ENCODE results near the gene SH3RF3.

SH3RF3 gene

GRCh38 chr2:109304731-109305470, 175.9 kb downstream of the SH3RF3 start:
- no peak for DNase-seq (ENCODE audit: low read depth in 2 of 2)

- DNase-seq (ENCODE audit: low read depth in 2 of 2) = no peak
Observed at GRCh38 chr2:109305490-109306167, 176.6 kb downstream of the SH3RF3 start.

- no peak for DNase-seq (ENCODE audit: low read depth in 2 of 2)
Observed at GRCh38 chr2:109306190-109306589, 177.2 kb downstream of the SH3RF3 start.

- DNase-seq (ENCODE audit: low read depth in 2 of 2) = no peak
Observed at GRCh38 chr2:109311771-109312170, 182.8 kb downstream of the SH3RF3 start.

- no peak for DNase-seq (ENCODE audit: low read depth in 2 of 2)
Observed at GRCh38 chr2:109312902-109313301, 183.9 kb downstream of the SH3RF3 start.

- DNase-seq (ENCODE audit: low read depth in 2 of 2) = no peak
Observed at GRCh38 chr2:109313343-109313742, 184.3 kb downstream of the SH3RF3 start.

- no peak for DNase-seq (ENCODE audit: low read depth in 2 of 2)
Observed at GRCh38 chr2:109316091-109316490, 187.1 kb downstream of the SH3RF3 start.

GRCh38 chr2:109317471-109318095, 188.6 kb downstream of the SH3RF3 start:
- DNase-seq (ENCODE audit: low read depth in 2 of 2) = no peak

- DNase-seq (ENCODE audit: low read depth in 2 of 2) = no peak
Observed at GRCh38 chr2:109318150-109318948, 189.3 kb downstream of the SH3RF3 start.

- DNase-seq (ENCODE audit: low read depth in 2 of 2) = no peak
Observed at GRCh38 chr2:109318949-109319342, 189.9 kb downstream of the SH3RF3 start.

GRCh38 chr2:109320195-109320922, 191.4 kb downstream of the SH3RF3 start:
- no peak for DNase-seq (ENCODE audit: low read depth in 2 of 2)

- no peak for DNase-seq (ENCODE audit: low read depth in 2 of 2)
Observed at GRCh38 chr2:109321570-109321969, 192.6 kb downstream of the SH3RF3 start.

GRCh38 chr2:109322111-109322510, 193.1 kb downstream of the SH3RF3 start:
- DNase-seq (ENCODE audit: low read depth in 2 of 2) = no peak

GRCh38 chr2:109322641-109323040, 193.6 kb downstream of the SH3RF3 start:
- no peak for DNase-seq (ENCODE audit: low read depth in 2 of 2)

- DNase-seq (ENCODE audit: low read depth in 2 of 2) = no peak
Observed at GRCh38 chr2:109324861-109325260, 195.9 kb downstream of the SH3RF3 start.

GRCh38 chr2:109325570-109325969, 196.6 kb downstream of the SH3RF3 start:
- no peak for DNase-seq (ENCODE audit: low read depth in 2 of 2)

- no peak for DNase-seq (ENCODE audit: low read depth in 2 of 2)
Observed at GRCh38 chr2:109326306-109326705, 197.3 kb downstream of the SH3RF3 start.

- no peak for DNase-seq (ENCODE audit: low read depth in 2 of 2)
Observed at GRCh38 chr2:109330056-109330455, 201.1 kb downstream of the SH3RF3 start.

- no peak for DNase-seq (ENCODE audit: low read depth in 2 of 2)
Observed at GRCh38 chr2:109331081-109331480, 202.1 kb downstream of the SH3RF3 start.

GRCh38 chr2:109331896-109332848, 203.2 kb downstream of the SH3RF3 start:
- no peak for DNase-seq (ENCODE audit: low read depth in 2 of 2)

Measured in stimulated activated CD8-positive, alpha-beta memory T cell treated with anti-CD3 and anti-CD28 coated beads, Interleukin-7, amount 100 ng/mL, for 4 hours (primary cell).